Trophoblast cell (in vitro differentiated cells and primary cell): ENCODE measurements around the gene KCP.

Source experiments
- DNase-seq, 2 donors: peaks; one replicate each; pipeline ENCODE4 v3.0.0-alpha.2; 2016
- H2AFZ ChIP-seq: 2 replicates; pipeline ENCODE4 v1.6.1; 2013; ENCODE audit warnings: low read length, moderate library complexity, mild to moderate bottlenecking; ENCODE audit not compliant: insufficient read depth, poor library complexity
- H2AK5ac ChIP-seq: 2 replicates; pipeline ENCODE4 v1.6.1; 2013; ENCODE audit warnings: mild to moderate bottlenecking, low read length
- H2BK120ac ChIP-seq: 2 replicates; pipeline ENCODE4 v1.6.1; 2013; ENCODE audit warnings: low read length, mild to moderate bottlenecking, moderate library complexity; ENCODE audit not compliant: insufficient read depth, poor library complexity
- H2BK12ac ChIP-seq: 2 replicates; pipeline ENCODE4 v1.6.1; 2013; ENCODE audit warnings: mild to moderate bottlenecking, low read length, moderate library complexity
- H2BK5ac ChIP-seq: 2 replicates; pipeline ENCODE4 v1.6.1; 2013; ENCODE audit warnings: low read length, low read depth, moderate library complexity, mild to moderate bottlenecking; ENCODE audit not compliant: poor library complexity
- H3K14ac ChIP-seq: 2 replicates; pipeline ENCODE4 v1.6.1; 2013; ENCODE audit warnings: mild to moderate bottlenecking, low read length
- H3K18ac ChIP-seq: 2 replicates; pipeline ENCODE4 v1.6.1; 2013; ENCODE audit warnings: mild to moderate bottlenecking, low read length
- H3K23ac ChIP-seq: 2 replicates; pipeline ENCODE4 v1.6.1; 2013; ENCODE audit warnings: low read length
- H3K27ac ChIP-seq: 2 replicates; pipeline ENCODE4 v1.5.1; 2013; ENCODE audit warnings: low read depth, mild to moderate bottlenecking, inconsistent platforms, low read length, moderate library complexity
- H3K27me3 ChIP-seq: 2 replicates; pipeline ENCODE4 v1.6.1; 2013; ENCODE audit warnings: inconsistent platforms, mild to moderate bottlenecking, low read length, moderate library complexity; ENCODE audit not compliant: insufficient read depth
- H3K36me3 ChIP-seq, 2 experiments: 1 replicate in 1 of 2; 2 replicates in 1 of 2; pipeline ENCODE4 v1.6.1; 2013; ENCODE audit warnings: low read length in 2 of 2, mild to moderate bottlenecking in 2 of 2, moderate library complexity in 1 of 2; ENCODE audit not compliant: insufficient read depth in 2 of 2, control insufficient read depth in 1 of 2
- H3K4ac ChIP-seq: 2 replicates; pipeline ENCODE4 v1.6.1; 2013; ENCODE audit warnings: low read depth, mild to moderate bottlenecking, low read length, moderate library complexity
- H3K4me1 ChIP-seq, 2 experiments: 1 replicate in 1 of 2; 2 replicates in 1 of 2; pipeline ENCODE4 v1.6.1; 2013; ENCODE audit warnings: low read length in 2 of 2, mild to moderate bottlenecking in 2 of 2, moderate library complexity in 1 of 2; ENCODE audit not compliant: insufficient read depth in 2 of 2, control insufficient read depth in 1 of 2
- H3K4me2 ChIP-seq: 2 replicates; pipeline ENCODE4 v1.6.1; 2013; ENCODE audit warnings: inconsistent platforms, mild to moderate bottlenecking, low read length, moderate library complexity
- H3K4me3 ChIP-seq: 2 replicates; pipeline ENCODE4 v1.5.1; 2013; ENCODE audit warnings: mild to moderate bottlenecking, low read depth, low read length, inconsistent platforms
- H3K79me1 ChIP-seq: one replicate; pipeline ENCODE4 v1.6.1; 2013; ENCODE audit warnings: low read length
- H3K79me2 ChIP-seq: 2 replicates; pipeline ENCODE4 v1.6.1; 2013; ENCODE audit warnings: low read length, mild to moderate bottlenecking; ENCODE audit not compliant: control insufficient read depth, insufficient read depth, poor library complexity
- H3K9ac ChIP-seq: 2 replicates; pipeline ENCODE4 v1.6.1; 2013; ENCODE audit warnings: mild to moderate bottlenecking, low read length
- H3K9me3 ChIP-seq: 2 replicates; pipeline ENCODE4 v1.6.1; 2013; ENCODE audit warnings: low read depth, mild to moderate bottlenecking, control low read depth, inconsistent platforms, low read length; ENCODE audit not compliant: insufficient read depth
- H4K12ac ChIP-seq: 2 replicates; pipeline ENCODE4 v1.6.1; 2013; ENCODE audit warnings: low read depth, mild to moderate bottlenecking, low read length, moderate library complexity
- H4K8ac ChIP-seq: 2 replicates; pipeline ENCODE4 v1.6.1; 2013; ENCODE audit warnings: low read depth, mild to moderate bottlenecking, low read length, moderate library complexity
- H4K91ac ChIP-seq: one replicate; pipeline ENCODE4 v1.6.1; 2013; ENCODE audit warnings: low read depth, mild to moderate bottlenecking, low read length, moderate library complexity
- WGBS: extraction: QIAGEN DNeasy Blood & Tissue Kit; methylation state at CpG from one replicate; pipeline ENCODE4 v1.1.7; 2013; ENCODE audit warnings: missing lambda C conversion rate; ENCODE audit not compliant: insufficient read length, insufficient coverage; ENCODE audit errors: extremely low coverage; 5-methylcytosine and 5-hydroxymethylcytosine counted together

KCP gene

DNA sequence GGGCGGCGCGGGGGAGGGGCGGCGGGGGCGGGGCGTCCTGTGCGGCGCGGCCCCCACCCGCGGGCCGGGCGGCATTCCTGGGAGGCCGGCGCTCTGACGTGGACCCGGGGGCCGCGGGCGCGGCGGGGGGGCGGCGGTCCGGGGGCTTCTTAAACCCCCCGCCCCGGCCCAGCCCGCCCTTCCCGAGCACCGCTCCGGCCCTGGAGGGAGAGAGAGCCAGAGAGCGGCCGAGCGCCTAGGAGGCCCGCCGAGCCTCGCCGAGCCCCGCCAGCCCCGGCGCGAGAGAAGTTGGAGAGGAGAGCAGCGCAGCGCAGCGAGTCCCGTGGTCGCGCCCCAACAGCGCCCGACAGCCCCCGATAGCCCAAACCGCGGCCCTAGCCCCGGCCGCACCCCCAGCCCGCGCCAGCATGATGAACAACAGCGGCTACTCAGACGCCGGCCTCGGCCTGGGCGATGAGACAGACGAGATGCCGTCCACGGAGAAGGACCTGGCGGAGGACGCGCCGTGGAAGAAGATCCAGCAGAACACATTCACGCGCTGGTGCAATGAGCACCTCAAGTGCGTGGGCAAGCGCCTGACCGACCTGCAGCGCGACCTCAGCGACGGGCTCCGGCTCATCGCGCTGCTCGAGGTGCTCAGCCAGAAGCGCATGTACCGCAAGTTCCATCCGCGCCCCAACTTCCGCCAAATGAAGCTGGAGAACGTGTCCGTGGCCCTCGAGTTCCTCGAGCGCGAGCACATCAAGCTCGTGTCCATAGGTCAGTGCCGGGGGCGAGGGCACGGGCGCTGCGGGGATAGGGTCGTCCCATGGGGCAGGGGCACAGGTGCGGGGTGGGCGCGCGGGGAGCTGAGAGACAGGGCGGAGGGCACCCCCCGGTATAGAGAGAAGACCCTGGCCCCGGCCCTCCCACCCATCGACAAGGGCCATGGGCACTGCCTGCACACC, 80.0 kb downstream of the KCP start, which contains the start of gene FLNC:
Gene FLNC, plus strand, starts transcription at position 176 of the 947 bp plus-strand sequence. Its CDS starts 232 bp downstream, at position 408.
- peak within 1 kb of the TSS; percentile 91 for H4K91ac ChIP-seq
- H2BK120ac ChIP-seq: peak within 1 kb of the TSS; percentile 85
- peaks cover 32 to 46% of the 10 kb centered on the region in 2 experiments for H3K4me1 ChIP-seq
- H3K9me3 ChIP-seq: peaks cover 5% of the 10 kb centered on the region
- H3K4me2 ChIP-seq: peak within 1 kb of the TSS; percentile 78
- peak within 1 kb of the TSS; percentile 78 for H3K27ac ChIP-seq
- peak within 1 kb of the TSS; percentile 91 for H2BK12ac ChIP-seq
- H3K23ac ChIP-seq: peak within 1 kb of the TSS; percentile 70
- H3K4me3 ChIP-seq: peak within 1 kb of the TSS; percentile 89
- no peaks in the 10 kb centered on the region for H3K27me3 ChIP-seq
- H2BK5ac ChIP-seq: peak within 1 kb of the TSS; percentile 70
- H3K9ac ChIP-seq: peak within 1 kb of the TSS; percentile 84
- peaks cover 47% of the 10 kb centered on the region for H3K79me1 ChIP-seq
- H3K4ac ChIP-seq: peak within 1 kb of the TSS; percentile 56
- H3K79me2 ChIP-seq: peaks cover 14% of the 10 kb centered on the region
- no CpG with 5 or more reads among the region's 109 CpGs for WGBS
- peak; percentile 38 to 65 for DNase-seq
- peak within 1 kb of the TSS; percentile 79 for H2AK5ac ChIP-seq
- peak within 1 kb of the TSS; percentile 81 for H3K14ac ChIP-seq
- H2AFZ ChIP-seq: peak within 1 kb of the TSS; percentile 52
- H4K8ac ChIP-seq: peak within 1 kb of the TSS; percentile 69
- no peak within 1 kb of the TSS for H4K12ac ChIP-seq
- peak within 1 kb of the TSS; percentile 86 for H3K18ac ChIP-seq
- peaks cover 7 to 10% of the 10 kb centered on the region in 2 experiments for H3K36me3 ChIP-seq

DNA sequence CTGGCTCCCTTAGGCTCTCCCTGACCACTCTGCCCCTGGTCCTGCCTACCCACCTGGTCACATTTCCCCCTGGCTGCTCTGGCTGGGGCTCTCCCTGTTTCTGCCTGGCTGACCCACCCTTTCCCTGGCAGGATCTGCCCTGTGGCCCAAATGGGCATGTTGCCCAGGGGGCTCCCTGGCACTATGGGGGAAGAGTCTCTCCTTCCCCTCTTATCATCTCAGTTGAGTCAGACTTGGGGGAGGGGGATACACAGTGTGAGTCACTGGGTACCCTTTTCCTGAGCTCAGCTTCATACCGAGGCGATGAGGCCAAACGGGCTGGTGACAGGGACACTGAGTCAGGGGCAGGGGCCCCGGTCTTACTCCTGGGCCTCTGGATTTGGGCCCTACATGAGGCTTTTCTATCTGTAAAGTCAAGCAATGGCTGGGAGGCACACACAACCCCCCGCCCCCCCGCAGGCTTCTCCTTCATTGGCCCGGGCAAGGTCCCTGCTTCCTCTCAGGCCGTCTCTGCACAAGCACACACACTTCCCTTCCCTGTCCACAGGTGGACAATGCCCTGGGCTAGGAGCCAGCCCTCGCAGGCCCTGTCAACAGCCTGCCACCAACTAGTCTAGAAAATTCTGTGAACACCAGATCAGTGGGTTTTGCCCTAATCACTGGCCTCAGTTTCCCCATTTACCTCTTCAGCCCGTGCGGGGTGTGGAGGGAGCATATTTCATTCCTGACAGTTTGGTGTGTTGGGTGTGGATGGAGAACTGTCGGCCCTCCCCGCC, 80.9 kb downstream of the KCP start:
- Histone ChIP-seq H3K4me1 (peaks cover 32 to 46% of the 10 kb centered on the region in 2 experiments), H3K27ac (peak overlapping the region; percentile 78), H3K4me3 (no peak overlapping the region), H3K4me2 (peak overlapping the region; percentile 78), H3K18ac (peak overlapping the region; percentile 86), H3K4ac (peak overlapping the region; percentile 47), H3K14ac (peak overlapping the region; percentile 81), H3K9ac (no peak overlapping the region), H3K9me3 (peaks cover 3% of the 10 kb centered on the region), H3K27me3 (no peaks in the 10 kb centered on the region), H3K23ac (no peak overlapping the region), H2BK12ac (peak overlapping the region; percentile 91), H4K8ac (peak overlapping the region; percentile 68), H4K12ac (no peak overlapping the region), H2AFZ (peak overlapping the region; percentile 52), H2BK5ac (peak overlapping the region; percentile 66), H2AK5ac (peak overlapping the region; percentile 79), H2BK120ac (peak overlapping the region; percentile 85), H4K91ac (peak overlapping the region; percentile 91), H3K36me3 (peaks cover 0 to under 1% of the 10 kb centered on the region in 2 experiments), H3K79me2 (peaks cover 14% of the 10 kb centered on the region), H3K79me1 (peaks cover 47% of the 10 kb centered on the region)
- peak in 1 of 2 donors; percentile 16 for DNase-seq
- WGBS: no CpG with 5 or more reads among the region's 13 CpGs

DNA sequence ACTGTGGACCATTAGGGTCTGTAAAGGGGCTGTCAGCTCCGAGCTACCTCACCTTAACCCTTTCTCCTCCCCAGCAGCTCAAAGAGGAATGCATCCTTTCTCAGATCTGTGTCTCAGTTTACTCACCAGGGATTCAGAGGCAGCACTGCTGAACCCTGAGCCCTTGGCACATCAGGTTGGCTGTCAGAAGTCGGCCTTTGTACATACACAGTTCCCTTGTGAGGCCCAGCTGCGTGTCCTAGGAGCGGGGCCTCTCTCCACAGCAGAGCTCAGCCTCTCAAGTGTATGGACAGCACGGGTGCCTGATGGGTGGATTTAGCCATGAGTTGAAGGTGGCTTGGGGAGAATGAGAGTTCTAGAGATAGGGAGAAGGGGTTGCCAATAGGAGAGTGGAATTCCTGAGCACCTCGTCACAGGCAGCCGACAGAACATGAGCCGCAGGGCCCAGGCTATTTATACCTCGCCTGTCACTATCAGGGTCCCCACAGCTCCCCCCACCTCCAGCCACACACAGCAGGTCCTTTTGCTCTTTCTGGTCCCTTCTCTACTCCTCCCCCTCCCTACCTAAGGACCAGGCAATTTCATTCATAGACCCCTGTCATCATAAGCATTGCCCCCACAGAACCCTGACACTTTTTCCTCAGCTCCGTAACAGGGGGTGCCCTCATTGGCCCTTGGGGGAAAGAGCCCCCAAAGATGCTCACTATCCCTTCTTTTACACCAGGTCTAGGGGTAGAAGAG, 82.4 kb downstream of the KCP start:
- H2AK5ac ChIP-seq: peak overlapping the region; percentile 45
- H4K8ac ChIP-seq: peak overlapping the region; percentile 15
- H2BK12ac ChIP-seq: peak overlapping the region; percentile 58
- H3K4ac ChIP-seq: peak overlapping the region; percentile 3
- peak in 1 of 2 donors; percentile 23 for DNase-seq
- peaks cover 32 to 38% of the 10 kb centered on the region in 2 experiments for H3K4me1 ChIP-seq
- peak overlapping the region; percentile 19 for H2BK5ac ChIP-seq
- H3K27me3 ChIP-seq: no peaks in the 10 kb centered on the region
- no peak overlapping the region for H3K4me3 ChIP-seq
- no peak overlapping the region for H3K9ac ChIP-seq
- peaks cover 14% of the 10 kb centered on the region for H3K79me2 ChIP-seq
- H2AFZ ChIP-seq: no peak overlapping the region
- H3K9me3 ChIP-seq: peaks cover 3% of the 10 kb centered on the region
- no CpG with 5 or more reads among the region's 10 CpGs for WGBS
- H3K27ac ChIP-seq: peak overlapping the region; percentile 42
- H3K4me2 ChIP-seq: peak overlapping the region; percentile 29
- peak overlapping the region; percentile 42 for H3K14ac ChIP-seq
- peak overlapping the region; percentile 22 for H4K91ac ChIP-seq
- H3K79me1 ChIP-seq: peaks cover 46% of the 10 kb centered on the region
- H3K18ac ChIP-seq: peak overlapping the region; percentile 6
- no peak overlapping the region for H4K12ac ChIP-seq
- no peaks in the 10 kb centered on the region for H3K36me3 ChIP-seq
- no peak overlapping the region for H3K23ac ChIP-seq
- peak overlapping the region; percentile 34 for H2BK120ac ChIP-seq
